BLaER1 treated with 17β-estradiol and CSF1 and Interleukin-3, amounts not matched to agents 10 nM and 100 nM (cell line): ENCODE results near the gene FARP1.

ENCODE experiments used
- H3K27ac ChIP-seq, 11 experiments: shearing (Covaris generic); formaldehyde crosslinking; 2 replicates each; pipeline ENCODE4 v1.8.1; 2022
- H3K27me3 ChIP-seq, 11 experiments: shearing (Covaris generic); formaldehyde crosslinking; 2 replicates each; pipeline ENCODE4 v1.8.1; 2022
- H3K36me3 ChIP-seq, 11 experiments: shearing (Covaris generic); formaldehyde crosslinking; 2 replicates each; pipeline ENCODE4 v1.8.1; 2022
- H3K4me1 ChIP-seq, 10 experiments: shearing (Covaris generic); formaldehyde crosslinking; 2 replicates each; pipeline ENCODE4 v1.8.1; 2022
- H3K4me2 ChIP-seq, 11 experiments: shearing (Covaris generic); formaldehyde crosslinking; 2 replicates each; pipeline ENCODE4 v1.8.1; 2022
- H3K4me3 ChIP-seq, 10 experiments: shearing (Covaris generic); formaldehyde crosslinking; 2 replicates each; pipeline ENCODE4 v1.8.1; 2022
- H3K9ac ChIP-seq, 11 experiments: shearing (Covaris generic); formaldehyde crosslinking; 2 replicates each; pipeline ENCODE4 v1.8.1; 2022
- H3K9me3 ChIP-seq, 11 experiments: shearing (Covaris generic); formaldehyde crosslinking; replicated peaks in 1 of 11; 2 replicates each; pipeline ENCODE4 v1.8.1; 2022
- H4K20me1 ChIP-seq, 11 experiments: shearing (Covaris generic); formaldehyde crosslinking; 2 replicates each; pipeline ENCODE4 v1.8.1; 2022
- Cebpa-rat ChIP-seq, 11 experiments: shearing (Covaris generic); IDR thresholded peaks; 2 replicates each; pipeline ENCODE4 v1.8.1; 2022

FARP1 gene

GRCh38 chr13:98184792-98185191 is 41.9 kb downstream of the FARP1 start:
- Histone ChIP-seq H3K36me3 (peaks cover 0 to 3% (median 0%) of the 10 kb centered on the region in 11 experiments; a peak in 1 of 22 replicates), H3K27ac (no peak overlapping the region), H3K4me2 (no peak overlapping the region), H3K4me3 (no peak overlapping the region), H3K4me1 (peaks cover 16 to 30% (median 27%) of the 10 kb centered on the region in 10 experiments; a peak in 19 of 20 replicates), H3K9ac (no peak overlapping the region), H3K9me3 (peaks cover 0 to 11% (median 7%) of the 10 kb centered on the region in 11 experiments; a peak in 13 of 22 replicates), H3K27me3 (no peaks in the 10 kb centered on the region), H4K20me1 (peaks cover 0 to 66% (median 0%) of the 10 kb centered on the region in 11 experiments; a peak in 8 of 22 replicates)
- no peak for TF ChIP-seq Cebpa-rat (IDR thresholded peaks at IDR 0.05)

- H3K9me3 ChIP-seq = 0 out of 22 replicates have a peak, but pooled peaks cover 0 to 3% (median 0%) of the 10 kb centered on the region in 11 experiments
- H3K9ac ChIP-seq = peak overlapping the region in 8 of 11 experiments; percentile 12 to 56 (median 34); a peak in 9 of 22 replicates
- no peak overlapping the region for H3K4me3 ChIP-seq
- H3K27me3 ChIP-seq = no peaks in the 10 kb centered on the region
- no peak for TF ChIP-seq Cebpa-rat (IDR thresholded peaks at IDR 0.05)
- peak overlapping the region; percentile 26 to 69 (median 61); a peak in 20 of 22 replicates for H3K4me2 ChIP-seq
- peak overlapping the region in 8 of 11 experiments; percentile 19 to 72 (median 52); a peak in 11 of 22 replicates for H3K27ac ChIP-seq
- H4K20me1 ChIP-seq = peaks cover 0 to 79% (median 0%) of the 10 kb centered on the region in 11 experiments; a peak in 8 of 22 replicates
- H3K4me1 ChIP-seq = peaks cover 18 to 37% (median 32%) of the 10 kb centered on the region in 10 experiments
- H3K36me3 ChIP-seq = no peaks in the 10 kb centered on the region
These were observed 44.5 kb downstream of the FARP1 start for GRCh38 chr13:98187155-98187964.

GRCh38 chr13:98187965-98188261 is 45.0 kb downstream of the FARP1 start:
- Histone ChIP-seq H3K36me3 (peaks cover 0 to 3% (median 0%) of the 10 kb centered on the region in 11 experiments; a peak in 1 of 22 replicates), H3K4me1 (peaks cover 18 to 37% (median 32%) of the 10 kb centered on the region in 10 experiments), H3K9me3 (0 out of 22 replicates have a peak, but pooled peaks cover 0 to 3% (median 0%) of the 10 kb centered on the region in 11 experiments), H4K20me1 (peaks cover 0 to 77% (median 0%) of the 10 kb centered on the region in 11 experiments; a peak in 8 of 22 replicates), H3K9ac (peak overlapping the region in 8 of 11 experiments; percentile 12 to 56 (median 34); a peak in 11 of 22 replicates), H3K27ac (peak overlapping the region in 8 of 11 experiments; percentile 19 to 72 (median 52); a peak in 14 of 22 replicates), H3K4me3 (no peak overlapping the region), H3K27me3 (no peaks in the 10 kb centered on the region), H3K4me2 (peak overlapping the region; percentile 26 to 69 (median 61); a peak in 20 of 22 replicates)
- no peak for TF ChIP-seq Cebpa-rat (IDR thresholded peaks at IDR 0.05)

GRCh38 chr13:98188544-98189166 is 45.8 kb downstream of the FARP1 start:
- Histone ChIP-seq H3K27me3 (no peaks in the 10 kb centered on the region), H3K27ac (peak overlapping the region in 6 of 11 experiments; percentile 17 to 72 (median 56); a peak in 8 of 22 replicates), H4K20me1 (peaks cover 0 to 76% (median 0%) of the 10 kb centered on the region in 11 experiments; a peak in 8 of 22 replicates), H3K36me3 (peaks cover 0 to 8% (median 0%) of the 10 kb centered on the region in 11 experiments; a peak in 1 of 22 replicates), H3K4me3 (no peak overlapping the region), H3K9me3 (0 out of 22 replicates have a peak, but pooled peaks cover 0 to 3% (median 0%) of the 10 kb centered on the region in 11 experiments), H3K9ac (no peak overlapping the region), H3K4me2 (peak overlapping the region in 7 of 11 experiments; percentile 26 to 69 (median 61); a peak in 12 of 22 replicates), H3K4me1 (peaks cover 18 to 37% (median 32%) of the 10 kb centered on the region in 10 experiments)
- no peak for TF ChIP-seq Cebpa-rat (IDR thresholded peaks at IDR 0.05)

DNA sequence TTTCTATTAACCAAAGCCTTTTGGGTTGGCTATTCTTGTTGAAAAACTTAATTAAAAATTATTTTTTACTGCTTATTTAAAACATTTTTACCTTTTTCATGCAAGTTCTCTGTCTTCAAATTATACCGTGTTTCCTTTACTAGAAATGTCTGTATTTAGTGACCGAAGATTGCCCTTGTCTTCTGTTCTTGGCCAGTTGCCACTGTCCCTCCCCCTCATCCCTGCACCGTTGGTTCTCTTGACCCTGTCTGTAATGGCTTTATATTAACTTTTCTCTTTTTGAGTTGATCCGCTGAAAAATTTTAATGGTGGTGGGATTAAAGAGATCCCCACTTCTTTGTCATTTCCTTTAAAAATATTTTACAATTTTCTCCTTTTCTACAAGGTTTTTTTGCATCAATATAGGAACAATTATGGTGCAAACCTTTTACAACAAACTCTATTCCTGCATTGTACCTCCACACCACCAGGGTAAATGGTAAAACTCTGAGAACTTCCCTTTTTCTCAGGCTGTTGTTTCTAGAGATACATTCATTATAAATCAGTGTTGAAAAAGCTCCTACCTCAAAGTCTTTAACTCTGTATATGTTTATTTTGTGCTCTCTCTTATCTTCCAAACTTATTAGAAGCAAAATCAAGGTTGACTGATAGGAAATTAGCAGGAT is 47.1 kb downstream of the FARP1 start:
- Histone ChIP-seq H3K4me3 (no peak overlapping the region), H3K9ac (no peak overlapping the region), H3K9me3 (0 out of 22 replicates have a peak, but pooled peaks cover 0 to 3% (median 0%) of the 10 kb centered on the region in 11 experiments), H3K27ac (no peak overlapping the region), H3K4me1 (peaks cover 18 to 37% (median 32%) of the 10 kb centered on the region in 10 experiments), H3K27me3 (no peaks in the 10 kb centered on the region), H3K36me3 (peaks cover 0 to 8% (median 0%) of the 10 kb centered on the region in 11 experiments; a peak in 1 of 22 replicates), H3K4me2 (peak overlapping the region in 3 of 11 experiments; percentile 7 to 13 (median 7); a peak in 2 of 22 replicates), H4K20me1 (peaks cover 0 to 76% (median 0%) of the 10 kb centered on the region in 11 experiments; a peak in 8 of 22 replicates)
- TF ChIP-seq Cebpa-rat (IDR thresholded peaks at IDR 0.05) = no peak

- Histone ChIP-seq H3K4me2 (peak overlapping the region in 1 of 11 experiments; percentile 7; a peak in 1 of 22 replicates), H3K9me3 (0 out of 22 replicates have a peak, but pooled peaks cover 0 to 3% (median 0%) of the 10 kb centered on the region in 11 experiments)
These were observed 48.1 kb downstream of the FARP1 start for GRCh38 chr13:98190889-98191444.

GRCh38 chr13:98192008-98192407 is 49.1 kb downstream of the FARP1 start:
- no peak overlapping the region for H3K4me2 ChIP-seq
- H3K9ac ChIP-seq = no peak overlapping the region
- H3K27me3 ChIP-seq = no peaks in the 10 kb centered on the region
- H3K36me3 ChIP-seq = peaks cover 0 to 18% (median 0%) of the 10 kb centered on the region in 11 experiments; a peak in 2 of 22 replicates
- peaks cover 0 to 90% (median 0%) of the 10 kb centered on the region in 11 experiments; a peak in 8 of 22 replicates for H4K20me1 ChIP-seq
- H3K4me1 ChIP-seq = peaks cover 18 to 38% (median 31%) of the 10 kb centered on the region in 10 experiments
- H3K9me3 ChIP-seq = no peaks in the 10 kb centered on the region
- H3K27ac ChIP-seq = no peak overlapping the region
- no peak overlapping the region for H3K4me3 ChIP-seq
- no peak for TF ChIP-seq Cebpa-rat (IDR thresholded peaks at IDR 0.05)

More at GRCh38 chr13:98190889-98191444, 48.1 kb downstream of the FARP1 start:
- H3K27ac ChIP-seq = no peak overlapping the region
- H3K36me3 ChIP-seq = peaks cover 0 to 18% (median 0%) of the 10 kb centered on the region in 11 experiments; a peak in 2 of 22 replicates
- TF ChIP-seq Cebpa-rat (IDR thresholded peaks at IDR 0.05) = no peak
- H3K27me3 ChIP-seq = no peaks in the 10 kb centered on the region
- peaks cover 18 to 37% (median 32%) of the 10 kb centered on the region in 10 experiments for H3K4me1 ChIP-seq
- H3K4me3 ChIP-seq = no peak overlapping the region
- no peak overlapping the region for H3K9ac ChIP-seq
- peaks cover 0 to 81% (median 0%) of the 10 kb centered on the region in 11 experiments; a peak in 8 of 22 replicates for H4K20me1 ChIP-seq
